Mesenchymal stem cell (in vitro differentiated cells and primary cell): ENCODE results near the gene CDHR3.

Experiments used
- DNase-seq: peaks from one replicate; pipeline ENCODE4 v3.0.0-alpha.2; 2013
- H2AFZ ChIP-seq: one replicate; pipeline ENCODE4 v1.6.1; 2013; ENCODE audit warnings: low read depth, mild to moderate bottlenecking, control low read depth, inconsistent platforms, low read length, moderate library complexity
- H2AK5ac ChIP-seq: 2 replicates; pipeline ENCODE4 v1.6.1; 2013; ENCODE audit warnings: low read length, moderate library complexity, mild to moderate bottlenecking, inconsistent platforms; ENCODE audit not compliant: severe bottlenecking
- H2BK120ac ChIP-seq: one replicate; pipeline ENCODE4 v1.6.1; 2013; ENCODE audit warnings: low read depth, mild to moderate bottlenecking, inconsistent platforms, low read length, moderate library complexity
- H2BK12ac ChIP-seq, 2 experiments: one replicate each; pipeline ENCODE4 v1.6.1; 2013; ENCODE audit warnings: inconsistent platforms in 2 of 2, low read length in 2 of 2, mild to moderate bottlenecking in 2 of 2, moderate library complexity in 2 of 2, control low read depth in 1 of 2
- H2BK15ac ChIP-seq: one replicate; pipeline ENCODE4 v1.6.1; 2013; ENCODE audit warnings: mild to moderate bottlenecking, low read depth, inconsistent platforms; ENCODE audit not compliant: poor library complexity, severe bottlenecking
- H2BK5ac ChIP-seq: 2 replicates; pipeline ENCODE4 v1.6.1; 2013; ENCODE audit warnings: low read depth, mild to moderate bottlenecking, low read length, control low read depth, inconsistent platforms; ENCODE audit not compliant: poor library complexity, severe bottlenecking
- H3K14ac ChIP-seq, 2 experiments: one replicate each; pipeline ENCODE4 v1.6.1; 2013; ENCODE audit warnings: inconsistent platforms in 2 of 2, low read length in 2 of 2, control low read depth in 1 of 2, mild to moderate bottlenecking in 1 of 2, moderate library complexity in 1 of 2
- H3K18ac ChIP-seq, 2 experiments: one replicate each; pipeline ENCODE4 v1.6.1; 2013; ENCODE audit warnings: inconsistent platforms in 2 of 2, low read length in 2 of 2, control low read depth in 1 of 2, low read depth in 1 of 2, mild to moderate bottlenecking in 1 of 2
- H3K23ac ChIP-seq, 2 experiments: one replicate each; pipeline ENCODE4 v1.6.1; 2013; ENCODE audit warnings: inconsistent platforms in 2 of 2, low read length in 2 of 2, mild to moderate bottlenecking in 2 of 2, moderate library complexity in 2 of 2, control low read depth in 1 of 2
- H3K27ac ChIP-seq: 2 replicates; pipeline ENCODE4 v1.5.1; 2013; ENCODE audit warnings: mild to moderate bottlenecking, moderate library complexity, low read length, control low read depth, inconsistent platforms; ENCODE audit not compliant: poor library complexity, severe bottlenecking
- H3K27me3 ChIP-seq, 2 experiments: 2 replicates each; pipeline versions ENCODE4 v1.6.1 to v1.7.0; 2013; ENCODE audit warnings: low read length in 2 of 2, mild to moderate bottlenecking in 2 of 2, moderate library complexity in 2 of 2, control low read depth in 1 of 2, inconsistent platforms in 1 of 2; ENCODE audit not compliant: control insufficient read depth in 1 of 2, insufficient read depth in 1 of 2
- H3K36me3 ChIP-seq, 2 experiments: 2 replicates each; pipeline versions ENCODE4 v1.6.1 to v1.7.0; 2013; ENCODE audit warnings: low read length in 2 of 2, control low read depth in 1 of 2, inconsistent platforms in 1 of 2, low read depth in 1 of 2, mild to moderate bottlenecking in 1 of 2; ENCODE audit not compliant: insufficient read depth in 2 of 2, control insufficient read depth in 1 of 2
- H3K4ac ChIP-seq, 2 experiments: one replicate each; pipeline ENCODE4 v1.6.1; 2013; ENCODE audit warnings: inconsistent platforms in 2 of 2, low read length in 2 of 2, mild to moderate bottlenecking in 2 of 2, moderate library complexity in 2 of 2, control low read depth in 1 of 2, low read depth in 1 of 2
- H3K4me1 ChIP-seq: 2 replicates; pipeline ENCODE4 v1.6.1; 2013; ENCODE audit warnings: low read depth, low read length, control low read depth; ENCODE audit not compliant: control insufficient read depth, insufficient read depth
- H3K4me2 ChIP-seq: 2 replicates; pipeline ENCODE4 v1.6.1; 2013; ENCODE audit warnings: low read length, mild to moderate bottlenecking, inconsistent platforms; ENCODE audit not compliant: poor library complexity, severe bottlenecking
- H3K4me3 ChIP-seq, 2 experiments: 2 replicates each; pipeline versions ENCODE4 v1.5.1 to v1.7.0; 2013; ENCODE audit warnings: low read length in 2 of 2, mild to moderate bottlenecking in 2 of 2, control low read depth in 1 of 2, low read depth in 1 of 2; ENCODE audit not compliant: insufficient read depth in 1 of 2
- H3K79me1 ChIP-seq: replicated peaks from 2 replicates; pipeline ENCODE4 v1.6.1; 2013; ENCODE audit warnings: mild to moderate bottlenecking, control low read depth, low read length, inconsistent platforms; ENCODE audit not compliant: poor library complexity, severe bottlenecking
- H3K9ac ChIP-seq: 2 replicates; pipeline ENCODE4 v1.7.0; 2013; ENCODE audit warnings: mild to moderate bottlenecking, low read length, moderate library complexity
- H3K9me3 ChIP-seq: 2 replicates; pipeline ENCODE4 v1.7.0; 2013; ENCODE audit warnings: mild to moderate bottlenecking, low read length; ENCODE audit not compliant: control insufficient read depth
- H4K8ac ChIP-seq: one replicate; pipeline ENCODE4 v1.6.1; 2013; ENCODE audit warnings: inconsistent platforms, mild to moderate bottlenecking, low read length, moderate library complexity
- H4K91ac ChIP-seq: one replicate; pipeline ENCODE4 v1.6.1; 2013; ENCODE audit warnings: mild to moderate bottlenecking, low read length, inconsistent platforms
- WGBS: methylation state at CpG from one replicate; pipeline ENCODE4 v1.1.7; 2013; ENCODE audit warnings: mixed read lengths; 5-methylcytosine and 5-hydroxymethylcytosine counted together

Gene CDHR3

DNA sequence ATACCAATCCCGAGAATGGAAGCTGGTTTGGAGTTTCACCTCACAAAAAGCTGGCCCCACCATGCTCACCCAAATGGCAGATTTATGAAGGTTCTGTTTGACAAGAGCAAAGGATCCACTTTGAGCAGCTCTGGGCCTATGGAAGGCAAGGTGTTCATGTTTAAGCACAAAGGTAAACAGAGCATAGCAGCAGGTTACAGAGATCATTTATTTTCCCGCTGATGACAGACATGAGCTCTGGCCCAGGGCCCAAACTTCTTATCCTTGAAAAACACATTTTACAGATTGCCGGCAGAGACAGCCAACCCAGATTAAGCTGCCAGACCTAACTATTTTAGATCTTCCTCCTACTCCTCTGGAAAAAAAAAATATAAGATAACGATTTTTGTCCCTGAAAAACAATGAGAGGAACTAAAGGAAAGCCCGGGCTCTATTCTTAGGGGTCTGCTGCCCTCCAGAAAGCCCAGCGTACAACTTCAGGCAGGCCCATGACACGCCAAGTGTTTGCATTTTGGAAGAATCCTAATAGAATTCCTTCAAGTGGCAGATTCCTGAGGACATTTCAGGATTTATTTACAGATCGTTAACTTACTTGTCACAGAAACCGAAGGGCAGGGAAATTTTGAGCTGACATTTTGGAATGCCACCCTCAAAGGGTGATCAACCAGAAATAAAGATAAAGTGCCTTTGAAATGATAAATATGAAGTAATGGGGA lies 109.1 kb downstream of the CDHR3 start:
- 67% methylated on average over 9 of the region's 9 CpGs for WGBS
- Histone ChIP-seq H3K4me3 (no peak overlapping the region), H3K4ac (no peak overlapping the region), H3K14ac (no peak overlapping the region), H3K27ac (no peak overlapping the region), H2BK12ac (no peak overlapping the region), H3K79me1 (no peaks in the 10 kb centered on the region), H3K4me2 (no peak overlapping the region), H3K18ac (no peak overlapping the region), H2BK15ac (no peak overlapping the region), H3K27me3 (no peaks in the 10 kb centered on the region), H4K8ac (no peak overlapping the region), H3K23ac (no peak overlapping the region), H3K9me3 (no peaks in the 10 kb centered on the region), H2BK120ac (no peak overlapping the region), H4K91ac (no peak overlapping the region), H3K36me3 (no peaks in the 10 kb centered on the region), H2AFZ (no peak overlapping the region), H3K4me1 (peaks cover 1% of the 10 kb centered on the region), H3K9ac (no peak overlapping the region), H2BK5ac (no peak overlapping the region), H2AK5ac (no peak overlapping the region)
- DNase-seq = no peak

DNA sequence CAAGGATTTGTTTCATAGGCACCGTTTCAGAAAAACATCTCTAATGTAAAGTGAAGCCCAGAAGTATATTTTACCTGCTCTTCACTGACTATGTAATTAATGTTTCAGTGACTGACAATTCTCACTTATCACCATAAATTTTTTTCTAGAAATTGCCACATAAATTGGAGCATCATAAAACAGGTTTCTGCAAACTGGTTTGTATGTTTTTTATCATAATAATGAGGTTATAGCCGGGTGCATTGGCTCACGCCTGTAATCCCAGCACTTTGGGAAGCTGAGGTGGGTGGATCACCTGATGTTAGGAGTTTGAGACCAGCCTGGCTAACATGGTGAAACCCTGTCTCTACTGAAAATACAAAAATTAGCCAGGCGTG lies 109.6 kb downstream of the CDHR3 start:
- no peak overlapping the region for H3K27ac ChIP-seq
- H4K8ac ChIP-seq = no peak overlapping the region
- H3K79me1 ChIP-seq = no peaks in the 10 kb centered on the region
- H3K14ac ChIP-seq = no peak overlapping the region
- H2BK120ac ChIP-seq = no peak overlapping the region
- H4K91ac ChIP-seq = no peak overlapping the region
- no peak overlapping the region for H2BK15ac ChIP-seq
- no peak overlapping the region for H3K4me3 ChIP-seq
- no peak overlapping the region for H2BK12ac ChIP-seq
- H3K4me1 ChIP-seq = peaks cover 1% of the 10 kb centered on the region
- no peak overlapping the region for H2AK5ac ChIP-seq
- H3K27me3 ChIP-seq = no peaks in the 10 kb centered on the region
- no peak overlapping the region for H2AFZ ChIP-seq
- 95% methylated on average over 3 of the region's 4 CpGs for WGBS
- no peaks in the 10 kb centered on the region for H3K36me3 ChIP-seq
- no peaks in the 10 kb centered on the region for H3K9me3 ChIP-seq
- no peak overlapping the region for H3K23ac ChIP-seq
- no peak overlapping the region for H3K4me2 ChIP-seq
- H3K4ac ChIP-seq = no peak overlapping the region
- no peak overlapping the region for H3K9ac ChIP-seq
- no peak overlapping the region for H2BK5ac ChIP-seq
- DNase-seq = no peak
- H3K18ac ChIP-seq = no peak overlapping the region

DNA sequence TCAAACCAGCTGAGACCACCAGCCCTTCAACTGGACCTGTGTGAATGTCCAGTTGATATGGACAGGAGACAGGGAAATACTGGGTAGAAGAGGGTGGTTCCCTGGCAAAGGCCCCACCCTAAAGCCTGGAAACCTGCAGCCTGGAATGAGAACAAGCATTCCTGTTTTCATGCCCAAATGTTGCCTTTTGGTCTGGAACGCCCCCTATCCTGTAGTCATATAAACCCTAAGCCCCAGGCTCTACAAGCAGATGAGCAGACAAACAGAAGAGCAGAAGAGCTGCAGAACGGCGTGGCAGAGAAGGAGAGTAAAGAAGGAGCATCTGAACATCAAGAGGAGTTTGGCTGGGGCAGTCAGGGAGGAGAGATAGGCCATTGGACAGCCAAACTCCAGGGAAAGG lies 110.6 kb downstream of the CDHR3 start:
- Histone ChIP-seq H3K36me3 (no peaks in the 10 kb centered on the region), H2AK5ac (no peak overlapping the region), H3K9ac (no peak overlapping the region), H3K14ac (no peak overlapping the region), H3K4me1 (peaks cover 1% of the 10 kb centered on the region), H2BK12ac (no peak overlapping the region), H3K79me1 (no peaks in the 10 kb centered on the region), H2AFZ (no peak overlapping the region), H4K8ac (no peak overlapping the region), H3K27me3 (no peaks in the 10 kb centered on the region), H3K23ac (no peak overlapping the region), H3K18ac (no peak overlapping the region), H2BK120ac (no peak overlapping the region), H2BK15ac (no peak overlapping the region), H3K9me3 (no peaks in the 10 kb centered on the region), H3K27ac (no peak overlapping the region), H3K4me3 (no peak overlapping the region), H4K91ac (no peak overlapping the region), H3K4ac (no peak overlapping the region), H2BK5ac (no peak overlapping the region), H3K4me2 (no peak overlapping the region)
- DNase-seq = no peak
- 80% methylated on average over 3 of the region's 3 CpGs for WGBS

- no peak overlapping the region for H3K4me3 ChIP-seq
- no peak overlapping the region for H2AK5ac ChIP-seq
- H2BK5ac ChIP-seq = no peak overlapping the region
- no peak overlapping the region for H2BK15ac ChIP-seq
- H3K4ac ChIP-seq = no peak overlapping the region
- H2BK12ac ChIP-seq = no peak overlapping the region
- H4K91ac ChIP-seq = no peak overlapping the region
- no peak overlapping the region for H3K23ac ChIP-seq
- DNase-seq = no peak
- H3K36me3 ChIP-seq = no peaks in the 10 kb centered on the region
- H4K8ac ChIP-seq = no peak overlapping the region
- H2BK120ac ChIP-seq = no peak overlapping the region
- H3K27ac ChIP-seq = no peak overlapping the region
- H3K9ac ChIP-seq = no peak overlapping the region
- H3K79me1 ChIP-seq = no peaks in the 10 kb centered on the region
- H3K9me3 ChIP-seq = no peaks in the 10 kb centered on the region
- no peaks in the 10 kb centered on the region for H3K27me3 ChIP-seq
- no peak overlapping the region for H2AFZ ChIP-seq
- H3K18ac ChIP-seq = no peak overlapping the region
- no peak overlapping the region for H3K4me2 ChIP-seq
- H3K14ac ChIP-seq = no peak overlapping the region
- no peaks in the 10 kb centered on the region for H3K4me1 ChIP-seq
- 92% methylated on average over 9 of the region's 9 CpGs for whole genome bisulfite sequencing
Observed at GRCh38 chr7:106074257-106074656, 111.2 kb downstream of the CDHR3 start.
